ENCODE data around the gene KRT81.

DNA sequence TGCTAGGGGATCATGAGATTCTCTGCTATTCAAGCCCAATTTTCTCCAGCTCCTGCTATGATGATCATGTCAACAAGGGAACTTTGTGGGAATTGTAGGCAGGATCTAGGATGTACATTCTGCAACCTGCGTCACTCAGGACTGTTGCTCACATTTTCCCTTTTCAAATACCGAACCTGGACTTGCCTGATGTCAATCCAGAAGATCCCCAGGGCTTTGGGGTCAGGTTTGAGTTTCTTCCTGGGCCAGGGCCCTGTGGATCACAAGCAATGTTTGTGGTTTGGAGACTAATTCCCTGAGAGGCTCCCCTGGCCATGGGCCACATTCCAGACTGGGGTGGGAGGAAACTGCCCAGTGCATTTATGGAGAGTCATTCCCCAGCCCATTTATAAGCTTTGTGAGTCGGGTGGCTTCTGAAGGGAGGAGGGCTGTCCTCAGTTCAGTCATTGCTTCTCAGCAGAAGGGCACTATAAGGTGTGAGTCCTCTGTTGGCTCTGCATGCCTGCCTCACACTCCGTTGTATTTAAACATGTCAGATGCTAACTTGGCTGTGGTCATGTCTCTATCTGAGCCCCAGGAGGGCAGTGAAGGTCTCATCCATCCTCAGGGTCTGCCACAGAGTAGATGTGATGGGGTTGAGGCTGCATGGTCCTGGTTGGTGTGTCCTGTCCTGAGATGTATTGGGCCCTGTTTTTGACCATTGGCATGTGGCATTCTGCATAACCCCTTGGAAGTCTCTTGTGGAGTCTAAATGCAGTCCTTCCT lies 10.4 kb downstream of the KRT81 start:
- TF ChIP-seq, protein P1, sequence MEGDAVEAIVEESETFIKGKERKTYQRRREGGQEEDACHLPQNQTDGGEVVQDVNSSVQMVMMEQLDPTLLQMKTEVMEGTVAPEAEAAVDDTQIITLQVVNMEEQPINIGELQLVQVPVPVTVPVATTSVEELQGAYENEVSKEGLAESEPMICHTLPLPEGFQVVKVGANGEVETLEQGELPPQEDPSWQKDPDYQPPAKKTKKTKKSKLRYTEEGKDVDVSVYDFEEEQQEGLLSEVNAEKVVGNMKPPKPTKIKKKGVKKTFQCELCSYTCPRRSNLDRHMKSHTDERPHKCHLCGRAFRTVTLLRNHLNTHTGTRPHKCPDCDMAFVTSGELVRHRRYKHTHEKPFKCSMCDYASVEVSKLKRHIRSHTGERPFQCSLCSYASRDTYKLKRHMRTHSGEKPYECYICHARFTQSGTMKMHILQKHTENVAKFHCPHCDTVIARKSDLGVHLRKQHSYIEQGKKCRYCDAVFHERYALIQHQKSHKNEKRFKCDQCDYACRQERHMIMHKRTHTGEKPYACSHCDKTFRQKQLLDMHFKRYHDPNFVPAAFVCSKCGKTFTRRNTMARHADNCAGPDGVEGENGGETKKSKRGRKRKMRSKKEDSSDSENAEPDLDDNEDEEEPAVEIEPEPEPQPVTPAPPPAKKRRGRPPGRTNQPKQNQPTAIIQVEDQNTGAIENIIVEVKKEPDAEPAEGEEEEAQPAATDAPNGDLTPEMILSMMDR (IDR thresholded peaks at IDR 0.05; ENCODE audit: low read depth, low read length): no peak
- TF ChIP-seq POLR2A (IDR thresholded peaks at IDR 0.05; ENCODE audit: extremely low read depth, insufficient read length): no peak

Measured in NB4 (cell line).